Measurements from ENCODE around the gene TBC1D8. TPM values are rescaled to one million over a fixed set of nuclear protein-coding genes. Genes with fewer than 3 reads are reported as not detected.

TBC1D8 gene
- total RNA-seq, 1 experiment from 2014 or later, result 29.8 TPM

DNA sequence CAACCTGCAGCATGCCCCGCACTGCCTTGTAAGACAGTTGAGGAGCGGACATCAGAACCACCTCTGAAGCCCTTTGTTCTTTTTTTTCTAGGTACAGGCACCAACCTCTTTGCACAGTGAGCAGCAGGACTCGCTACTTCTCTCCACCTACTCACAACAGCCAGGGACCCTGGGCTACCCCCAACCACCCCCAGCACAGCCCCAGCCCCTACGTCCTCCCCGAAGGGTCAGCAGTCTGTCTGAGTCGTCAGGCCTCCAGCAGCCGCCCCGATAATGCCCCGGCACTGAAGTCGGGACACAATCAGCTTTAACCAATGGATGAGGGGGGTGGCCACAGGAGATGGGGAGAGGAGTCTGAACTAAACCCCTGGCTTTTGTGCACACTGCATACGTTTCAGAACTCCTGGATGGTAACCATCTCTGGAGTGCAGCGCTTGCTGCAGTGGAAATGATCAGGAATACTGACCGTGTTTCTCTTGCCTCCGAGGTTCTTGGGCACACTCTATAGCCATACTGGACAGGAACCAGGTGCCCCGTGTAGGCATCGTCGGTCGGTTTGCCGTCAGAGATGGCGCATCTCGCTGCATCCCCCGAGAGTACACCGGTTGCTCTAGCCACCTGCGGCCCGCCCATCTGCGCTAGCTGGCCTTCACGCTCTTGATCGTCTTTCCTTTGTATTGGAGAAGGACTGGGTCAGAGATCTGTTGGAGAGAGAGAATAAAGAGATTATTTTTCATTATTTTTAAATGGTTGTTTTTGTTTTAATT lies 155.7 kb downstream of the TBC1D8 start:
- Histone ChIP-seq H3K27me3 (ENCODE audit: control insufficient read depth, insufficient read depth, low read length) (no peaks in the 10 kb centered on the region), H3K4me3 (ENCODE audit: insufficient read depth, low read depth, low read length) (no peak overlapping the region), H3K36me3 (replicated peaks; ENCODE audit: control insufficient read depth, insufficient read depth, low read length) (no peaks in the 10 kb centered on the region)
- peak; percentile 29 for DNase-seq

DNA sequence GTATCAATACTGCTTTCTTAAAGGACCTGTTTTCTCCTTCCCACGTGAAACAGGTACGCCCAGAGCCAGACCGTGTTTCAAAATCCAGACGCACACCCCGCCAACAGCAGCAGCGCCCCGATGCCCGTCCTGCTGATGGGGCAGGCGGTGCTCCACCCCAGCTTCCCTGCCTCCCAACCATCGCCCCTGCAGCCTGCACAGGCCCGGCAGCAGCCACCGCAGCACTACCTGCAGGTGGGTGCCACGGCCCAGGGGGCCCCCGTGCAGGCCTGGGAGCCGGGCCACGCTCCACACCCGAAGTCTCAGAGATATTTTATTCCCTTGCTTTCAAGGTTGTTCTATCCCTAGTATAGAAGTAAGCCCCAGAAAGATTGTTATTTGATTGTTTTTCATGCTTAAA lies 157.9 kb downstream of the TBC1D8 start:
- no peaks in the 10 kb centered on the region for H3K27me3 ChIP-seq (ENCODE audit: control insufficient read depth, insufficient read depth, low read length)
- DNase-seq, result no peak
- no peaks in the 10 kb centered on the region for H3K36me3 ChIP-seq (replicated peaks; ENCODE audit: control insufficient read depth, insufficient read depth, low read length)
- H3K4me3 ChIP-seq (ENCODE audit: insufficient read depth, low read depth, low read length), result no peak overlapping the region

- DNase-seq, result no peak
- Histone ChIP-seq H3K4me3 (ENCODE audit: insufficient read depth, low read depth, low read length) (no peak overlapping the region), H3K36me3 (replicated peaks; ENCODE audit: control insufficient read depth, insufficient read depth, low read length) (no peaks in the 10 kb centered on the region), H3K27me3 (ENCODE audit: control insufficient read depth, insufficient read depth, low read length) (no peaks in the 10 kb centered on the region)
These were observed 158.9 kb downstream of the TBC1D8 start for GRCh38 chr2:100992262-100992661.

DNA sequence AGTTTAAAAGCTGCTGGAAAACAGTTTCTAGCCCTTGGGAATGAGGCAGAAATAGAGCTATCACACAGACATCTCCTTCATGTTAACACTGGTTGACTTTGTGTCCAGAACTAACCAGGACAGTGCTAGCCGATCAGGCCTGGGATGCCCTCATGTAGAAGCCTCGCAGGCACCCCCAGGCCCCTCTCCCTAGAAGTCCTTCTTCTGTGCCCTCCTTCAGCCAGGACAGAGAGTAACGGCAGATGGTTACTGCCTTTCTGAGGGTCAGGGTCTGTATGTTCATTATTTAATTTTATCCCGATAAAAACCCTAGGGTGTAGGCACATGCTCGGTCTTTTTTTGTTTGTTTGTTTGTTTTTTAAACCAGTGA lies 159.8 kb downstream of the TBC1D8 start:
- Histone ChIP-seq H3K4me3 (ENCODE audit: insufficient read depth, low read depth, low read length) (no peak overlapping the region), H3K27me3 (ENCODE audit: control insufficient read depth, insufficient read depth, low read length) (no peaks in the 10 kb centered on the region), H3K36me3 (replicated peaks; ENCODE audit: control insufficient read depth, insufficient read depth, low read length) (no peaks in the 10 kb centered on the region)
- DNase-seq, result no peak

DNA sequence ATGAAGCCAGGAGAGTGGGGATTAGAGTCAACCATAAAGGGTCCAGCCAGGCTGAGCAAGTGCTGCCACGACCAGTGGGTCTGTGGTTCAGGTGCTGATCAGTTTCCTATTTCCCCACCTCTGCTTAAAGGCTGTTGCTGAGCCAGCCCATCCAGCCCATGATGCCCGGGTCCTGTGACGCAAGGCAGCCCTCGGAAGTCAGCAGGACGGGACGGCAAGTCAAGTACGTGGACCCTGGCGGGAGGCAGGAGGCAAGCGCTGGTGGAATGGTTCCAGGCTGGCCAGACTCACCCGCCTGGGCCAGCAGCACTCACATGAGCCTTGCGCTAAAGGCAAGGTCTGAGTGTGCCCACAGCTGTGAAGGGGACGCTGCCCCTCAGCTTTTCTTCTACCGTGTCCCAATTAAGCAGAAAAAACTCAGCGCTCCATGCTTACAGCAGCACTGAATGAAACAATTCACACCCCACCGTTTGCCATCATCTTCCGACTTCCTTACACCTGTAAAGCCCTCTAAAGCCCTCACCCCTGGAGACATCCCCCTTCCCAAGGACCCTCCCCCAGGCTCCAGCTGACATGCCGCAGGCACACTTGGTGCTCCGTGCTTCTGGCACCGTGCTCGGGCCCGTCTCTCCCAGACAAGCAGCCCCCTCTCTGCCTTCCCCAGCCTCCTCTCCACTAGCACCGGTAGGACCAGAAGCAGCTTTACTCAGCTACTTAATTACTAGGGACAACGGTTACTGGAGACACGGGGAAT lies 160.4 kb downstream of the TBC1D8 start:
- no peak overlapping the region for H3K4me3 ChIP-seq (ENCODE audit: insufficient read depth, low read depth, low read length)
- no peak for DNase-seq
- no peaks in the 10 kb centered on the region for H3K27me3 ChIP-seq (ENCODE audit: control insufficient read depth, insufficient read depth, low read length)
- no peaks in the 10 kb centered on the region for H3K36me3 ChIP-seq (replicated peaks; ENCODE audit: control insufficient read depth, insufficient read depth, low read length)

- Histone ChIP-seq H3K36me3 (replicated peaks; ENCODE audit: control insufficient read depth, insufficient read depth, low read length) (no peaks in the 10 kb centered on the region), H3K4me3 (ENCODE audit: insufficient read depth, low read depth, low read length) (no peak overlapping the region), H3K27me3 (ENCODE audit: control insufficient read depth, insufficient read depth, low read length) (no peaks in the 10 kb centered on the region; the same call in 1 of the 2 replicates)
- no peak for DNase-seq
These were observed 161.0 kb downstream of the TBC1D8 start for GRCh38 chr2:100990166-100990565.

GRCh38 chr2:100989666-100990065 lies 161.5 kb downstream of the TBC1D8 start:
- Histone ChIP-seq H3K27me3 (ENCODE audit: control insufficient read depth, insufficient read depth, low read length) (no peaks in the 10 kb centered on the region; the same call in 1 of the 2 replicates), H3K36me3 (replicated peaks; ENCODE audit: control insufficient read depth, insufficient read depth, low read length) (no peaks in the 10 kb centered on the region), H3K4me3 (ENCODE audit: insufficient read depth, low read depth, low read length) (no peak overlapping the region)
- no peak for DNase-seq

- H3K4me3 ChIP-seq (ENCODE audit: insufficient read depth, low read depth, low read length), result no peak overlapping the region
- no peak for DNase-seq
- no peaks in the 10 kb centered on the region; the same call in 1 of the 2 replicates for H3K27me3 ChIP-seq (ENCODE audit: control insufficient read depth, insufficient read depth, low read length)
- no peaks in the 10 kb centered on the region for H3K36me3 ChIP-seq (replicated peaks; ENCODE audit: control insufficient read depth, insufficient read depth, low read length)
These were observed 162.4 kb downstream of the TBC1D8 start for GRCh38 chr2:100988630-100989417.

GRCh38 chr2:100987974-100988373 lies 163.2 kb downstream of the TBC1D8 start:
- no peaks in the 10 kb centered on the region for H3K36me3 ChIP-seq (replicated peaks; ENCODE audit: control insufficient read depth, insufficient read depth, low read length)
- H3K27me3 ChIP-seq (ENCODE audit: control insufficient read depth, insufficient read depth, low read length), result no peaks in the 10 kb centered on the region; the same call in 1 of the 2 replicates
- DNase-seq, result no peak
- no peak overlapping the region for H3K4me3 ChIP-seq (ENCODE audit: insufficient read depth, low read depth, low read length)

DNA sequence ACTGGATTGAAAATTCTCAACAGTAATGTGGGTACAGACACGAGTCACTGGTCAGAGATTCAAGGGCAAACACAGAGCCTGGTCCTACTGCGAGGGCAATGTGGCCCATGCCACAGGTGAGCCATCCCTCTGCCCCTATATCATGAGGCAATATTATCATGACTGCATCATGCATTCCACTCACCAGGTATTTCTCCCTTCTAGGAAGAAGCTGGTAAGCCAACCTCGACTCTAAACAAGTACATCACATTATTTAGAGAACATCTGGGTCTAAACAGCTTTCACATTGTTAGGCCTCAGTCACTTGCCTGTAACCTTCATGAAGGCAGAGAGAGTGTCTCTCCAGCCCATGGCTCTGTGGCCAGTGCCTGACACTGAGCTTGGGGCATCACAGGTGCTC lies 163.6 kb downstream of the TBC1D8 start:
- no peak for DNase-seq
- H3K36me3 ChIP-seq (replicated peaks; ENCODE audit: control insufficient read depth, insufficient read depth, low read length), result no peaks in the 10 kb centered on the region
- no peaks in the 10 kb centered on the region; the same call in 1 of the 2 replicates for H3K27me3 ChIP-seq (ENCODE audit: control insufficient read depth, insufficient read depth, low read length)
- H3K4me3 ChIP-seq (ENCODE audit: insufficient read depth, low read depth, low read length), result no peak overlapping the region

- H3K36me3 ChIP-seq (replicated peaks; ENCODE audit: control insufficient read depth, insufficient read depth, low read length), result no peaks in the 10 kb centered on the region
- DNase-seq, result no peak
- no peak overlapping the region for H3K4me3 ChIP-seq (ENCODE audit: insufficient read depth, low read depth, low read length)
- H3K27me3 ChIP-seq (ENCODE audit: control insufficient read depth, insufficient read depth, low read length), result no peaks in the 10 kb centered on the region; the same call in 1 of the 2 replicates
These were observed 165.0 kb downstream of the TBC1D8 start for GRCh38 chr2:100986157-100986556.

GRCh38 chr2:100984892-100985307 lies 166.3 kb downstream of the TBC1D8 start:
- peak; percentile 91 for DNase-seq
- Histone ChIP-seq H3K27me3 (ENCODE audit: control insufficient read depth, insufficient read depth, low read length) (no peaks in the 10 kb centered on the region; the same call in 1 of the 2 replicates), H3K36me3 (replicated peaks; ENCODE audit: control insufficient read depth, insufficient read depth, low read length) (no peaks in the 10 kb centered on the region), H3K4me3 (ENCODE audit: insufficient read depth, low read depth, low read length) (no peak overlapping the region)

DNA sequence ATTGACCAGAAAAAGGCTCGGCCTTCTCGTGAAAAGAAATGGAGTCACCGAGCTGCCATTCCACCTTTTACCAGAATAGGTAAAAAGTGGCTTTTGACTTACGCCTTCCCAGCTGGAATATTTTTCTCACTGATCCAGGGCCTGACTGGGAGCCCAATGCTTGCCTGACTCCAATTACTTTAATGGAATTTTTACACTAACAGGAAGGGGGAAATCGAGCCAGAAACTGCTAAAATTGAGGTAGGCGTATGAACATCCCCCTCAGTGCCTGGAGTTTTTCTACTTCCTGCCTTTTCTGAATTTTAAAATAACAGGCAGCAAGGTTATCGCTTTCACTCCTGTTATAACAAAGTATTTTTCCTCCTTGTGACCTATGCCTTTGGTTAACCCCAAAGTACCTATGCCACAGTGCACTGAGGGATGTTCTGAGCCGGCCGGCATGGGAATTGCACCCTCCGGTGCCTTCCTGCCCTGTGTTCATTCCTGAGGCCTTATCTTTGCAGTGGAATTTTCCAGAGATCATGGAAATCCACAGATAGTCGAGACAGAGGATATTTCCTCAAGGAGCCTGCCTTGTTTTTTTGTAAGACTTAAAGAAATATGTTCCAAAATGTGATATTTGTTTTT lies 167.4 kb downstream of the TBC1D8 start:
- no peaks in the 10 kb centered on the region for H3K36me3 ChIP-seq (replicated peaks; ENCODE audit: control insufficient read depth, insufficient read depth, low read length)

DNA sequence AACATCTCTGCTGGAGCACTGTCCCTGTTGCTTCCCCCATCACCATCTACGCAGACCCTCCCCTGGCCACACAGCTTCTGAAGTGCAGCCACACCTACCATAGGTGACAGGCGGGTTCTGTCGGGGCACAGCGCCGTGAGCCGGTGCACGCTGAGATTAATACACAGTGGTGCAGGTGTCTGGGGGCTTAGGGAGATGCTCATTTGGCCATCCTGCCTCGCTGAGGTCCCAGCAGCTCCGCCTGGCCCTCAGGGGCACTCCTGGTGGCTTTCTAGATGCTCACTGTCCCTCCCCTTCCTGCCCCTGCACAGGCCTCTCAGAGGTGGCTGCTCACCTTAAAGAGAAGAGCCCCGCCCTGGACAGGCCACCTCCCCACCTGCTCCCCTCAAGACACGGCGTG lies 168.0 kb downstream of the TBC1D8 start:
- DNase-seq, result no peak
- no peaks in the 10 kb centered on the region; the same call in 1 of the 2 replicates for H3K27me3 ChIP-seq (ENCODE audit: control insufficient read depth, insufficient read depth, low read length)
- H3K4me3 ChIP-seq (ENCODE audit: insufficient read depth, low read depth, low read length), result no peak overlapping the region
- no peaks in the 10 kb centered on the region for H3K36me3 ChIP-seq (replicated peaks; ENCODE audit: control insufficient read depth, insufficient read depth, low read length)

More for the DNA sequence above, 167.4 kb downstream of the TBC1D8 start:
- Histone ChIP-seq H3K27me3 (ENCODE audit: control insufficient read depth, insufficient read depth, low read length) (no peaks in the 10 kb centered on the region; the same call in 1 of the 2 replicates), H3K4me3 (ENCODE audit: insufficient read depth, low read depth, low read length) (no peak overlapping the region)
- no peak for DNase-seq
